Fibroblast of peridontal ligament (primary cell): Measurements from ENCODE around the gene URB1.
A peak's percentile ranks its signal among the peaks of the same experiment; 100 is the strongest.
"Not testable (repeated sequence)": the region's sequence is repeated elsewhere in the genome, so short reads cannot be mapped to it uniquely, and the experiment has no call there.

ENCODE experiments used
- DNase-seq: peaks from one replicate; pipeline ENCODE4 v3.0.0-alpha.2; 2010; ENCODE audit errors: extremely low read depth

URB1 gene

GRCh38 chr21:32377506-32377905 is 15.3 kb downstream of the URB1 start:
- no peak for DNase-seq

GRCh38 chr21:32372755-32373154 is 20.1 kb downstream of the URB1 start:
- DNase-seq = no peak

- DNase-seq = peak; percentile 93
Observed at GRCh38 chr21:32371913-32372314, 20.9 kb downstream of the URB1 start.

GRCh38 chr21:32370998-32371766 is 21.6 kb downstream of the URB1 start:
- DNase-seq = no peak

GRCh38 chr21:32368961-32369360 is 23.9 kb downstream of the URB1 start:
- DNase-seq = not testable (repeated sequence)

- DNase-seq = no peak
Observed at GRCh38 chr21:32368386-32368785, 24.4 kb downstream of the URB1 start.

- DNase-seq = no peak
Observed at GRCh38 chr21:32367158-32367557, 25.7 kb downstream of the URB1 start.

GRCh38 chr21:32366191-32366590 is 26.6 kb downstream of the URB1 start:
- DNase-seq = no peak

GRCh38 chr21:32364796-32365195 is 28.0 kb downstream of the URB1 start:
- DNase-seq = no peak

- peak; percentile 49 for DNase-seq
Observed at GRCh38 chr21:32364387-32364786, 28.4 kb downstream of the URB1 start.

GRCh38 chr21:32360401-32360975 is 32.3 kb downstream of the URB1 start:
- no peak for DNase-seq

- no peak for DNase-seq
Observed at GRCh38 chr21:32359719-32360260, 33.0 kb downstream of the URB1 start.

GRCh38 chr21:32356874-32357395 is 35.9 kb downstream of the URB1 start:
- DNase-seq = no peak

GRCh38 chr21:32353002-32353711 is 39.7 kb downstream of the URB1 start:
- no peak for DNase-seq

GRCh38 chr21:32352526-32352925 is 40.3 kb downstream of the URB1 start:
- no peak for DNase-seq

GRCh38 chr21:32351428-32351827 is 41.4 kb downstream of the URB1 start:
- no peak for DNase-seq

- DNase-seq = no peak
Observed at GRCh38 chr21:32350981-32351380, 41.8 kb downstream of the URB1 start.

- DNase-seq = no peak
Observed at GRCh38 chr21:32350211-32350980, 42.4 kb downstream of the URB1 start.

- no peak for DNase-seq
Observed at GRCh38 chr21:32349333-32349944, 43.4 kb downstream of the URB1 start.

- DNase-seq = no peak
Observed at GRCh38 chr21:32348604-32349332, 44.0 kb downstream of the URB1 start.
